ENCODE measurements around the gene LRRC45.
"Not testable (repeated sequence)": the region's sequence is repeated elsewhere in the genome, so short reads cannot be mapped to it uniquely, and the experiment has no call there.

LRRC45 gene

GRCh38 chr17:82022981-82023446 lies at the start of gene LRRC45:
TSS of gene LRRC45 (plus strand) at chr17:82023305. CDS start at chr17:82023644, 339 bp downstream.
- DNase-seq (ENCODE audit: low read depth in 2 of 3, low spot score in 2 of 3): peak; percentile 95 to 100 (median 99)

DNA sequence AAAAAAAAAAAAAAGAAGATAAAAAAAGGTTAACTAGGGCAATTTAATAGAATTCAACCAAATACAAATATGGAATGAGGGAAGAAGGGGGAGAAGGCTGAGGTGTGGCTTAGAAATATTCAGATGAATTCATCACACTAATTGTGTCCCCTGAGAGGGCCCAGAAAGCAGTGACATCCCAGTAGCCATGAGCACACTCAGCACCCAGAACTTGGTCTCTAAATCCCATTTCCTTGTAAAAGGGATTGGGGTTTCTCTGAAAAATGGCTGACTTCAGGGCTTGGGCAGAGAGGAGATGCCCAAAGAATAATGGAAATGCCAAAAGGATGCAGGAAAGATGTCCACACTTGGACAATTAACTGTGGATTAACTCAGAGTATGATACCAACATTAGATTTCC lies 49.7 kb upstream of the LRRC45 start:
- DNase-seq (ENCODE audit: low read depth in 2 of 3, low spot score in 2 of 3): no peak

DNA sequence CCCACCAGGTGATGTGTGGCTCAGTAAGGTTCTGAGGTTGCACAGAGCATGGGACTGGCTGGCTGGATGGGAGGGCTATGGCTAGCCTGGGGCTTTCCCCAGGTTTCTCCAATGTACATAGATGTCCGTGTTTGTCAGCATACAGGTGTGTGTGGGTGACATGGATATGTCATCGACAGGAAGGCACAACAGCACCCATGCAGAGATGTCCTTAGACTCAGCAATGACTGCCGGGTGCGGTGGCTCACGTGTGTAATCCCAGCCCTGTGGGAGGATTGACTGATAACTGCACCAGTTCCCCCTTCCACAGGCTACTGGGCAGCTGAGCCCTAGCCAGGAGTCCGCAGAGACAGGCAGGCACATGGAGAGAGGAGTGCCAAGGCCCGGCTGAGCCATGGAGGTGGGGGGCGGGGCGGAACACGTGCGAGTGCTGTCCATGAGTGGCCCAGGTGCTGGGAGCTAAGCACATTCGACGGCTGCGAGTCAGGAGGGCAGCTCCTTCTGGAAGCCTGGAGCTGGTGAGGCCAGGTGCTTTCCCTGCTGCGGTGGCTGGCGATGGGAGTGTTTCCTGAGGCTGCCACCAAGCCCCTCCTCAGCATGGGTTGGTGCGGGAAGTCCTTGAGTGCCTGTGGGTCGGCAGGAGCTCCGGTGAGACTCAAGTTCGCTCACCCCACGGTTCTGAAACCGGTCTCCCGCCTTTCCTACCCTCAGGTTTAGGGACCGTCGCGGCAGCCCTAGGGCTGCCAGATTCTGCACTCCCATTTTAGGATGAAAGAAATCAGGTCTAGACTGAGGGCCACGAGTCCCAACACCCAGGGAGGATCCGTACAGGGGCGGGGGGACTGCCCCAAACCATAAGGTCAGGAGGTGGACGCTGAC lies 46.5 kb upstream of the LRRC45 start:
- peak in 1 of 3 experiments; percentile 40 for DNase-seq (ENCODE audit: low read depth in 2 of 3, low spot score in 2 of 3)

GRCh38 chr17:81977211-81977808 lies 45.8 kb upstream of the LRRC45 start, which contains the start of gene ASPSCR1:
TSS of gene ASPSCR1 (plus strand) at chr17:81977629. CDS start at chr17:81977647, 18 bp downstream.
- peak; percentile 83 to 88 (median 86) for DNase-seq (ENCODE audit: low read depth in 2 of 3, low spot score in 2 of 3)

GRCh38 chr17:81978524-81979298 lies 44.4 kb upstream of the LRRC45 start:
- no peak for DNase-seq (ENCODE audit: low read depth in 2 of 3, low spot score in 2 of 3)

GRCh38 chr17:81980122-81980521 lies 43.0 kb upstream of the LRRC45 start:
- DNase-seq (ENCODE audit: low read depth in 2 of 3, low spot score in 2 of 3): no peak

DNA sequence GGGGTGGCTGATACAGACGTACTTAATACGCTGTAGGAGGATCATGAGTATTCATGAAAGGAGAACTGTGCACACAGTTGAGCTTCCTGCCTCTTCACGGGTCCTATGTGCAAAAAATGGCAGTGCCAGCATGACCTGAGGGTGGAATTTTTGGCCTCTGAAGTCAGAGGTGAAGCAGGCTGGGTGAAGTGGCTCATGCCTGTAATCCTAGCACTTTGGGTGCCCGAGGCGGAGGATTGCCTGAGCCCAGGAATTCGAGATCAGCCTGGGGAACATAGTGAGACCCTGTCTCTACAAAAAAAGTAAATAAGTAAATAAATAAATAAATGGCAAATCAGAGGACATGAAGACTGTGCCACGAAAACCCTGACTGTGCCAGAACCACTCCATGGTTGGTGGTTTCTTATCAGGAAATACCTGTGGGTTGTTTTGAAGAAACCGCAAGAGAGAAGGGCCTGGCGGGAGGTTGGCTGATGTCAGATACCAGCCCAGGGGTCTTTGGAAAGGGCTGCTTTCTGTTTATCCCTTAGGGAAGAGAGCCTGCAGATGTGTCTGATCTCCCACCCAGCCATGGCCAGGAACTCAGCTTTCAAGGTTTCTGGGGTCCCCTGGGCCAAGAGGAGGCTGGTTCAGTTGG lies 42.3 kb upstream of the LRRC45 start:
- DNase-seq (ENCODE audit: low read depth in 2 of 3, low spot score in 2 of 3): no peak

DNA sequence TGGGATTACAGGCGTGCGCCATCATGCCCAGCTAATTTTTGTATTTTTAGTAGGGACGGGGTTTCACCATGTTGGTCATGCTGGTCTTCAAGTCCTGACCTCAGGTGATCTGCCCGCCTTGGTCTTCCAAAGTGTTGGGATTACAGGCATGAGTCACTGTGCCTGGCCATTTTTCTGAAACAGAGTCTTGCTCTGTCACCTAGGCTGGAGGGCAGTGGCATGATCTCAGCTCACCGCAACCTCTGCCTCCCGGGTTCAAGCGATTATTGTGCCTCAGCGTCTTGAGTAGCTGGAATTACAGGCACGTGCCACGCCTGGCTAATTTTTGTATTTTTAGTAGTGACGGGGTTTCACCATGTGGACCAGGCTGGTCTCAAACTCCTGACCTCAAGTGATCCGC lies 41.6 kb upstream of the LRRC45 start:
- DNase-seq (ENCODE audit: low read depth in 2 of 3, low spot score in 2 of 3): not testable (repeated sequence)

DNA sequence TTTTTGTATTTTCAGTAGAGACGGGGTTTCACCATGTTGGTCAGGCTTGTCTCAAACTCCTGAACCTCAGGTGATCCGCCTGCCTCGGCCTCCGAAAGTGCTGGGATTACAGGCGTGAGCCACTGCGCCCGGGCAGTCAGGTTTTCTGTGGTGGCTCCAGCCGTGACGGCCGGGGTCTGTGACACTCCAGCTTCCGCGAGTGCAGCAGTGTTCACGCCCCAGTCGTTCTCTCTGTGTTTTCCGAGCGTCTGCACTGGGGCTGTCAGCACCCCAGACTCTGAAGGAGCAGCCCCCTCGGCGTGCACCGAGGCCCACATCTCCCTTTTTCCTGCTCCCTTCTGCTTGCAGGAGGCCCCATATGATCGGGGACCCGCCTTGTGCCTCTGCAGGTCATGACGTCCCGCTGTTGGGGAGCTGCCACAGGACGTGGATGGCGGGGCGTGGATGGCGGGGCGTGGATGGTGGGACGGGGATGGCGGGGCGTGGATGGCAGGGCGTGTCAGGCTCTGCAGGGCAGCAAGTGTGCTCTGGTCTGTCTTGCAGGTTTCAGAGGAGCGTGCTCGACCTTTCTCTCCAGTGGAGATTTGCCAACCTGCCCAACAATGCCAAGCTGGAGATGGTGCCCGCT lies 40.0 kb upstream of the LRRC45 start:
- no peak for DNase-seq (ENCODE audit: low read depth in 2 of 3, low spot score in 2 of 3)

GRCh38 chr17:81983639-81984373 lies 39.3 kb upstream of the LRRC45 start:
- no peak for DNase-seq (ENCODE audit: low read depth in 2 of 3, low spot score in 2 of 3)

DNA sequence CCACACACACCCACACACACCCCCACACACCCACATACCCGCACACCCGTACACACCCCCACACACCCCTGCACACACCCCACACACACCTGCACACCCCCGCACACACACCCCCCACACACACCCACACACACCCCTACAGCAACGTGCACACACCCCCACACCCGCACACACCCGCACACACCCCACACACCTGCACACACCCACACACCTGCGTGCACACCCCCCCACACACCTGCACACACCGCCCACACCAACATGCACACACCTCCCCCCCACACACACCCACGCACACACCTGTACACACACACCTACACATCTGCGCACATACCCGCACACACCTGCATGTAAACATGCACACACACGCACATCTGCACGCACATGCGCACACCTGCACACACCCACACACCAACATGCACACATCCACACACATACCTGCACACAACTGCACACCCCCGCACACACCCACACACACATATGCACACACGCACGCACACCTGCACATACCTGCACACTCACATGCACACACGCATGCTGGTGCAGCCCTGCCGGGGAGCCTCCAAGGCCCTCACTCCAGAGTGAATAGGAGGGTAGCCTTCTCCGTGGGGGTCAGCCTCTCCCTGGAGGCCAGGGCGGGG lies 38.2 kb upstream of the LRRC45 start:
- no peak for DNase-seq (ENCODE audit: low read depth in 2 of 3, low spot score in 2 of 3)

DNA sequence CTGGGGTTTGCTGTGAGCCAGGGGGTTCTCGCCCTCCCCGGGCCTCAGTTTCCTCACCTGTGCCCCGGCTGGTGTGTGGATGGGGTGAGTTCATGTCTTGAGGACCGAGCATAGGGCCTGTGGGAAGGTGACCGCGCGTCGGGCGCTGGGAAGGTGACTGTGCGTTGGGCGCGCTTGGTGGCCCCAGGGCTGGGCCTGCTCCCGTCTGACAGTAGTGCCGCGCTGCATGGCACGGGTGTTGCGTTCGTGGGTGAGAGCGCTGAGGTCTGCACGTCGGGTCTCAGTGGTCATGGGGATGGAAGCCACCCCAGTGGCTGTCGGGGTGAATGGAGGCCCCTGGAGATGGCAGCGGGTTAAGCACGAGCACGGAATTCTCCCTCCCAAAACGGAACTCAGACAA lies 36.5 kb upstream of the LRRC45 start:
- no peak for DNase-seq (ENCODE audit: low read depth in 2 of 3, low spot score in 2 of 3)

DNA sequence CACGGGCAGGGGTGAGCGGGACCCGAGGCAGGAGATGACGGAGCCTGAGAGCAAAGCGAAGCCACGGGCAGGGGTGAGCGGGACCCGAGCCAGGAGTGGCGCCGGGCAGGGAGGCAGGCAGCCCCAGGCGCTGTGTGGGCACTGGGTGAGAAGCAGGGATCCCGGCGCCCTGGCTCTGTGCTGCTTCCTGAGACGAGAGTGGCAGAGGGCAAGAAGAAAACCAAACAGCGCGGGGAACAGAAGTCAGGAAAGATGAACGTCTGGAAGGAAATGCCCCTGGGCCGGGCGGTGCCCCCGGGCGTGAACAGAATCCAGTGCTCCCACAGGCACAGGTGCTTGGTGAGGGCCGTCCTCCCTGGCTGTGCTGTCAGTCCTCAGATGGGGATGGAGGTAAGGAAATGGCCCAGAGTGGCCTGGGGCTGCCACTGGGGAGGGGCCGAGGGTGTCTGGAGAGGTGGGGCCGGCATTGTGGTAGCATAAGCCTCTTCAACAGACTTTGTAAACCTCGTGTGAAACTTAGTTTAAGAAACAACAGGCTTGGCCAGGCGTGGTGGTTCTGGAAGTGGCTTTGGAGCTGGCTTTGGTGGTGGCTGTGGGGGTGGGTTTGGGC lies 35.8 kb upstream of the LRRC45 start:
- DNase-seq (ENCODE audit: low read depth in 2 of 3, low spot score in 2 of 3): no peak

DNA sequence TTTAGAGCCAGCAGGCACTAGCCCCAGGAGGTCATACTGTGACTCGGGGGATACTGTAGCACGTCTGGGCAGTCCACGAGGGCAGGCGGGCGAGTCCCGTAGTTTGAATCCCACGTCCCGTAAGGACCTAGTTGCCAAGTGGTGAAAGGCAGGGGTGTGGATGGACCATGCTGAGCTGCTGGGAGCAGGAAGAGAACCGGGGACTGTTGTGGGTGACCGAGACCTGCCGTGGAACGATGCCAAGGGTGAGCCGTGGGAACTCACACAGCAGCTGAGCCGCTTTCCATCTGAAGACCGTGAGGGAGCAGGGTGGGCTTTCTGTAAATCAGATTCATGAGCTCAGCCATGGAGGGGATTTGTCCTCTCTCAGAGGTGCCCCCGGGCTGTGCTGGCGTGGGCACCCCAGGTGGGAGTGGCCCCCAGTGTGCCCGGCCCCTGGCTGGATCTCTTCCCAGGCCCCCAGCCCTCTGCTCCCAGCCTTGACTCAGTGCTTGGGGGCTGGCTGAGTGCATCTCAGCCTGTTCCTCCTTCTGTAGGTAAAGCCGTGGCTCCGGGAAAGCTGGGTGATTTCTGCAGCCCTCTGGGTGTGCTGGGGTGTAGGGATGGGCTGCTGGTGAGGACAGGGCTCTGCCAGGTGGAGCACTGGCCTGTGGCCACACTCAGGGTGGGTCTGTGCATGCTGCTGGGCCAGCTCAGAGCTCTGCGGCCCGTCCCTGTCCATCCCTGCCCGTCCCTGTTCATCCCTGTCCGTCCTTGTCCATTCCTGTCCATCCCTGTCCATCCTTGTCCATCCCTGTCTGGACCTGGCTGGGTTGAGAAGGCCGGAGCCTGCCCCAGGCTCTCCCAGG lies 32.0 kb upstream of the LRRC45 start:
- DNase-seq (ENCODE audit: low read depth in 2 of 3, low spot score in 2 of 3): no peak

GRCh38 chr17:81991684-81992305 lies 31.3 kb upstream of the LRRC45 start:
- no peak for DNase-seq (ENCODE audit: low read depth in 2 of 3, low spot score in 2 of 3)

DNA sequence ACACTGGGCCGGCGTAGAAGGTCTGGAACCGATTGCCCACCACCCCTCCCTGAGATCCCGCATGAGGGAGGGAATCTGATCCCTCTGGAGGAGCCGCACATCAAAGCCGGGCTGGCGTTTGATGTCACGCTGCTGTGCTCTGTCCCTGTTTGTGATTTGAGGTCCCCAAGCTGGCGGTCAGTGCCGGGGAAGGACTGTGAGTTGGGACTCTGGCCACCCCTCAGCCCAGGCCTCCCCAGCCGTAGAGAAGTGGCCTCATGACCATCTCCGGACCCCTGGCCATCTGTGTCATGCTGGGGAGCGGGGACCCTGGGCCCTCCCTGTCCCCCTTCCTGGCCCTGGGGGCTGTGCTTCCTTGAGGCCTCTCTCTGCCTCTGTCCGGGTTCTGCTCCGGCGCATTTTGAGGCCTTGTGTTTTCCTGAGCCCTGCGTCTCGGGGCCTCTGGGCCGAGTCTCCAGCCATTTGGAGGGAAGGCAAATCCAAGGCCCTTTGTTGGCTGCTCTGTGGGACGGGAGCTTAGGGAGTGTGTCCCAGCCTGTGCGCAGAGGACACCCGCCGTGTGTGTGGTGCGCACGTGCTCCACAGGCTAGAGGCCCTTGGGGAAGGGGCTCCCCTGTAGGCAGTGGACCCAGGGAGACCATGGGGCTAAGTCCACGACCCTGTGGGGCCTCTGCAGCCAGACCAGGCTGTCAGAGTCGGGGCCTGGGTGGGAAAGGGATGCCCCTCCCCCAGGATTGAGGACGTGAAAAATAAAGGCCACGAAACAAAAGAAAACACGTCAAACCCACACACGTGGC lies 30.6 kb upstream of the LRRC45 start:
- DNase-seq (ENCODE audit: low read depth in 2 of 3, low spot score in 2 of 3): no peak
